Endometrium (tissue), 2 donors: Measurements from ENCODE around the gene PATL2.
A peak's percentile ranks its signal among the peaks of the same experiment; 100 is the strongest.
"Not testable (repeated sequence)": the region's sequence is repeated elsewhere in the genome, so short reads cannot be mapped to it uniquely, and the experiment has no call there.

Experiments used
- FAIRE-seq: peaks from 2 replicates; lab custom pipeline; 2012; peaks lifted over from hg19 to GRCh38; lab: Jason Lieb, UNC
- donor health status: control.
- donor health status: control.

The PATL2 gene

DNA sequence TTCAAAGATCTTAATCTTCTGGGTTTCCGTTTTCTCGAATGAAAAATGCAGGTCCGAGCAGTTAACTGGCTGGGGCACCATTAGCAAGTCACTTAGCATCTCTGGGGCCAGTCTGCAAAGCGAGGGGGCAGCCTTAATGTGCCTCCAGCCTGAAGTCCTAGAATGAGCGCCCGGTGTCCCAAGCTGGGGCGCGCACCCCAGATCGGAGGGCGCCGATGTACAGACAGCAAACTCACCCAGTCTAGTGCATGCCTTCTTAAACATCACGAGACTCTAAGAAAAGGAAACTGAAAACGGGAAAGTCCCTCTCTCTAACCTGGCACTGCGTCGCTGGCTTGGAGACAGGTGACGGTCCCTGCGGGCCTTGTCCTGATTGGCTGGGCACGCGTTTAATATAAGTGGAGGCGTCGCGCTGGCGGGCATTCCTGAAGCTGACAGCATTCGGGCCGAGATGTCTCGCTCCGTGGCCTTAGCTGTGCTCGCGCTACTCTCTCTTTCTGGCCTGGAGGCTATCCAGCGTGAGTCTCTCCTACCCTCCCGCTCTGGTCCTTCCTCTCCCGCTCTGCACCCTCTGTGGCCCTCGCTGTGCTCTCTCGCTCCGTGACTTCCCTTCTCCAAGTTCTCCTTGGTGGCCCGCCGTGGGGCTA is at the start of gene PATL2, which contains the start of gene B2M:
PATL2 (minus strand) TSS at position 228 of the 647 bp plus-strand sequence. CDS start 34,833 bp downstream, outside the sequence.
B2M (plus strand) TSS at position 422 of the 647 bp plus-strand sequence; CDS start at position 452, 30 bp downstream.
- peak; percentile 87 for FAIRE-seq

DNA sequence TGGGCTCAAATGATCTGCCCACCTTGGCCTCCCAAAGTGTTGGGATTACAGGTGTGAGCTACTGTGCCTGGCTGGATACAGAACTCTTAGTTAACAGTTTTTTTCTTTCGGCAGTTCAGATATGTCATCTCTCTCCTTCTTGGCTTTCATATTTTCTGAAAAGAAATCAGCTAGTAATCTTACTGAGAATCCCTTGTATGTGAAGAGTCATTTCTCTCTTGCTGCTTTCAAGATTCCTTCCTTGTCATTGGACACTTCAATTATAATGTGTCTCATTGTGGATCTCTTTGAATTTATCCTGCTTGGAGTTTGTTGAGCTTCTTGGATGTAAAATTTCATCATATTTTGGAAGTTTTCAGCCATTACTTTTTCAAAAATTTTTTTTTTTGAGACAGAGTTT is 42.2 kb upstream of the PATL2 start:
- FAIRE-seq = no peak

DNA sequence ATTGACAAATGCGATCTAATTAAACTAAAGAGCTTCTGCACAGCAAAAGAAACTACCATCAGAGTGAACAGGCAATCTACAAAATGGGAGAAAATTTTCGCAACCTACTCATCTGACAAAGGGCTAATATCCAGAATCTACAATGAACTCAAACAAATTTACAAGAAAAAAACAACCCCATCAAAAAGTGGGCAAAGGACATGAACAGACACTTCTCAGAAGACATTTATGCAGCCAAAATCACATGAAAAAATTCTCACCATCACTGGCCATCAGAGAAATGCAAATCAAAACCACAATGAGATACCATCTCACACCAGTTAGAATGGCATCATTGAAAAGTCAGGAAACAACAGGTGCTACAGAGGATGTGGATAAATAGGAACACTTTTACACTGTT is 32.3 kb upstream of the PATL2 start:
- not testable (repeated sequence) for FAIRE-seq

DNA sequence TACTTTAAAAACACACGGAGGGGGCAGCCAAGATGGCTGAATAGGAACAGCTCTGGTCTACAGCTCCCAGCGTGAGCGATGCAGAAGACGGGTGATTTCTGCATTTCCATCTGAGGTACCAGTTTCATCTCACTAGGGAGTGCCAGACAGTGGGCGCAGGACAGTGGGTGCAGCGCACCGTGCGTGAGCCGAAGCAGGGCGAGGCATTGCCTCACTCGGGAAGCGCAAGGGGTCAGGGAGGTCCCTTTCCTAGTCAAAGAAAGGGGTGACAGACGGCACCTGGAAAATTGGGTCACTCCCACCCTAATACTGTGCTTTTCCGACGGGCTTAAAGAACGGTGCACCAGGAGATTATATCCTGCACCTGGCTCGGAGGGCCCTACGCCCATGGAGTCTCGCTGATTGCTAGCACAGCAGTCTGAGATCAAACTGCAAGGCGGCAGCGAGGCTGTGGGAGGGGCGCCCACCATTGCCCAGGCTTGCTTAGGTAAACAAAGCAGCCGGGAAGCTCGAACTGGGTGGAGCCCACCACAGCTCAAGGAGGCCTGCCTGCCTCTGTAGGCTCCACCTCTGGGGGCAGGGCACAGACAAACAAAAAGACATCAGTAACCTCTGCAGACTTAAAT is 28.2 kb upstream of the PATL2 start:
- not testable (repeated sequence) for FAIRE-seq

DNA sequence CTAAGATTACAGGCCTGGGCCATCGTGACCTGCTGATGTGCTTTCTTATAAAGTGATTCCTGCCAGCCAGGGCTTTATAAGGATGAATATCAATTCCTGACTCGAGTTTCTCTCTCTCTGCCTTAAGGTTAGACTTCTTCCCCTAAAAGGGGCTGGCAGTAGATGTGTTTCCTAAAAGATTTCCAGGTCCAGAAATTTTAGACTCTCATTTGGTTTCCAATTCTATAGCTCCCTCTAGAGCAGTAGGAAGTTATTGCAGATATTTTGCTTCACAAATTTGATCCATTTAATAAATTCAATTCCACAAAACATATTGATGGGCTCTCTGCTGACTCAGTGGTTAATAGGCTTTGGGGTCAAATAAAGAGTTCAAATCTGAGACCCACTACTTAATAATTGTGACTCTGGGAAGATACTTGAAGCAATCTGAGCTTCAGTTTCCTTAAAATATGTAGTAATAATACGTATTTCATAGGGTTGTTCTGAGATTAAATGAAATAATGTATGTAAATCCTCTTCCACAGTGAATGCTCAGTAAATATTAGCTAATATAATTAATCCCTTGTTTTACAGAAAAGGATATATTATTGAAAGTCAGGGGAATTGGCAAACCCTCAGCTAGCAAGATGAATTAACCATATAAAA is 27.3 kb upstream of the PATL2 start:
- peak; percentile 15 for FAIRE-seq

DNA sequence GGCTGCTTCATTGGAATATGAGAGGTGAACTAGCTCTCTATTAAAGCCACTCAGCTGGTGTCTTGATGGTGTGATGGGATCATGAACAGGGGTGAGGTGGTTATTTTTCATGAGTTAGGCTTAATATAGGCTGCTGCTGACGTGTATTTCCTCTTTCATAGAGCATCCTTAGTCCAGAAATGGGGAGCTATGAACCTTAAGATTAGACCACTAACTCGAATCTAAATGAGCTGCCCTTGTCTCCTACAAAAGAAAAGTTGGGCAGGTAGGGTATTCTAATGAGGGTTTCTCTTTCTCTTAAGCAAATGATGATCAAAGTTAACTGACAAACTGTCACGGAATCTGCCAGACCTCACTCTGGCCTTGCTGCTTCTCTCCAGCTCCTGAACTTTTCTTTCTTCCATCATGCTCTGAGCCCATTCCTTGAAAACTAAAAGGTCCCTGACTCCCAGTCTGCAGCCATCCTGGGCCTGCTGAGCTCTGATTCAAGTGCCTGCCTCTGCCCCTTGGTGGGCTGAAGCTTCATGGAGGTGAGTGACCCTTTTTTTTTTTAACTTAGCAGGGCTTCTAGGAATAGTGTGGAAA is 25.1 kb upstream of the PATL2 start, which contains the start of gene TRIM69:
TRIM69 (plus strand) TSS at position 348 of the 585 bp plus-strand sequence; CDS start at position 525, 177 bp downstream.
- FAIRE-seq = no peak

DNA sequence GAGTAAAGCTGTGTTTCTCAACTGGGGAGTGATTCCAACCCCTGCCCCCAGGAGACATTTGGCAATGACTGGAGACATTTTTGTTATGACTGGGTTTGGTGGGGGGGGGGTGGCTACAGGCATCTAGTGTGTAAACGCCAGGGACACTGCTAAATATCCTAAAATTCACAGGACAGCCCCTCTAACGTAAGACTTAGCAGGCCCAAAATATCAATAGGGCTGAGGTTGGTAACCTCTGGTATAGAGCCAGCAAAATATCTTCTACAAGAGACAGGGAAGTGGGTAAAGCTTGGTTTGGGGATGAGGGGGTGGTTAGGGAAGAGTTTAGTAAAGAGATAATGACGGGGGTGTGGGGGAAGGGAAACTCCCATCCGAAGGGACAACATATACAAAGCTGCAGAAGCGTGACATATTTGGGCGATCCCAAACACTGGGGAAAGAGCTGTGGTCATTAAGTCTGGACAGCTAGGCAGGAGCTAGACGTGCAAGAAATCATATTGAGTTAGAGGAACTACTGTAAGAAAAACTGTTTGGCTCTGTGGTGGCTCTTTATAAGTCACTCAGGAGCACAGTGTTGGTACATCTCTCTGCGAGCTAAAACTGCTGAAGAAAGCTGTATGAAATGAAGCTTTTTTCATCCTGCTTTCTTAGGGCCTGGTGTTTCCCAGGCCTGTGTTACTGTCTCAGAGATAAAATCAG is 24.5 kb upstream of the PATL2 start:
- no peak for FAIRE-seq

DNA sequence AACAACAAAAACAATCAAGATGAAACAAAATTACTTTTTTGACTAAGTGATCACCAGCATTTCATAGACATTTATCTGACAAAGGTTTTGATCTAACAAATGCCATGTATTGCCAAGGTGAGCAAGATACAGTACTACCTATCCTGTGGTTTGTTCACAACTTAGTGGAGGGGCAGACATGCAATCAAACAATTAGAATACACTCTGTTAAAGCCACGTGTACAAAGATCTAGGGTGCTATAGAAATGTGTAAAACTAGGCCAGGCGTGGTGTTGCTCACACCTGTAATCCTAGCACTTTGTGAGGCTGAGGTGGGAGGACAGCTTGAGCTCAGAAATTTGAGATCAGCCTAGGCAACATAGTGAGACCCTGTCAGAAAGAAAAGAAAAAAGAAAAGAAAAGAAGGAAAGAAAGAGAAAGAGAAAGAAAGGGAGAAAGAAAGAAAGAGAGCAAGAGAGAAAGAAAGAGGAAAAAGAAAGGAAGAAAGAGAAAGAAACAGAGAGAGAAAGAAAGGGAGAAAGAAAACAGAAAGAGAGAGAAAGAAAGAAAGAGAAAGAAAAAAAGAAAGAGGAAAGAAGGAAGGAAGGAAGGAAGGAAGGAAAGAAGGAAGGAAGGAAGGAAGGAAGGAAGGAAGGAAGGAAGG is 23.8 kb upstream of the PATL2 start:
- FAIRE-seq = no peak

DNA sequence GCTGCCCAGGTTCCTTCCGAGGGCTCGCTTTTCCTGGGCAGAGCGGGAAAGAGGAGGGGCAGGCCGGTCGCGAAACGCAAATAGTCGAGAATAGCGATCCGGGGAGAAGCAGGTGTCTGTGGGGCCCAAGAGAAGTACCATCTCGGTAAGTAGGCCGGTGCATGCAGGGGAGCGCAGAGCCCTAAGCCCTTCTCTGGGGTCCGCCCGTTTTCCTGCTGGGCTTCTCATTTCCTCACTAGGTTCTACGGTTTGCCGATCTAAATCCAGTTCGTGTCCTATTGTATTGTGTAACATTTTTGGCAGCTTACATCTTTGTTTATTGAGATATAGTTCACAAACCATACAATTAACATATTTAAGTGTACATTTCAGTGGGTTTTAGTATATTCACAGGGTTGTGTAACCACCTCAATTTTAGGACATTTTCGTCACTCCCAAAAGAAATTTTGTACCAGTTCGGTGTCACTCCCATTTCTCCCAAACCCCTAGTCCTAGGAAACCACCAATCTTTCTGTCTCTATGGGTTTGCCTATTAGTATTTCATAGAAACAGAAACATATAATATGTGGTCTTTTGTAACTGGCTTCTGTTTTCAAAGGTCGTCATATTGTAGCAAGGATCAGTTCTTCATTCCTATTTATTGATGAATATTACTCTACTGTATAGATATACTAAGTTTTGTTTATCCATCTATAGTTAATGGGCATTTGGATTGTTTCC is 18.4 kb upstream of the PATL2 start:
- no peak for FAIRE-seq

DNA sequence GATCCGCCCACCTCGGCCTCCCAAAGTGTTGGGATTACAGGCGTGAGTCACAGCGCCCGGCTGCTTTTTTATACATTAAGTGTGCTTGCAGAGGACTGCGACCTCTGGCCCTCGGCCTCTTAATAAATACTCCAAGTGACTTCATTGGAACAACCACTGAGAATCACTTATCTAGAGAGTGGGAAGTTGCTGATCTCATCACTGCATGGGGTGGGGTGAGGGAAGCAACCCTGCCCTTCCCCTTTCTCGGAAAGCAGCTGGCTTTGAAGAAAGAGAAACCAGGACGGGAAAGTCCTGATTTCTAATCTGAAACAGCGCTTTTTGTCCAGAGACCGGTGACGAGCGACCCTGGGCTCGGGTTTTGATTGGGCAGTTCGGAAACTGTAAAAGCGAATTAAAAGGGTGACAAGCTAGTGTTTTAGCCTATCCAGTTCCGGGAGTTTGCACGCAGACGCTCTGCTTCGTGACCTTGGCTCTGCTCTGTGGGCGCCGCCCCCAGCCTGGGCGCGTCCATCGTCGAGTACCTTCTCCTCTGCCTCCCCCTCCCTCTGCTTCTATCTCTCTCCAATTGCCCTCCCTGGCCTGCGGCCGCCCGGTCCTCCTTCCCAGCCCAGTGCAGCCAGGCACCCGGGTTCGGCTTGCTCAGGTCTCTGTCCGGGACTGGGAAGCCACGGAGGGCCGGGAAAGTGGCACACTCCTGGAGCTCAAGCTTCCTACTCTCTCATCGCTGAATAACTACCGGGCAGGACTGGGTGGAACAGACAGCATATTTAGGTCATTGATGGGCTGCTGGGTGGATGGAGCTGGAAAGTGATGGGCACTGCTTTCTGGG is 17.7 kb upstream of the PATL2 start:
- FAIRE-seq = peak; percentile 98

DNA sequence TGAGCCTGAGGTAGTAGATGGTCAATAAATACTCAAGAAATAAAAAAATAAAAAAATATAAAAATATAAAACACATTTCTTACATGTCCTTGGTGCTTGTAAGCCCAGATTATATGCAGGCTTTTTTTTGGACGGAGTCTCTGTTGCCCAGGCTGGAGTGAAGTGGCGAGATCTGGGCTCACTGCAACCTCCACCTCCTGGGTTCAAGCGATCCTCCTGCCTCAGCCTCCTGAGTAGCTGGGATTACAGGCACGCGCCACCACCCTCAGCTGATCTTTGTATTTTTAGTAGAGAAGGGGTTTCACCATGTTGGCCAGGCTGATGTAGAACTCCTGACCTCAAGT is 17.1 kb upstream of the PATL2 start:
- FAIRE-seq = not testable (repeated sequence)

DNA sequence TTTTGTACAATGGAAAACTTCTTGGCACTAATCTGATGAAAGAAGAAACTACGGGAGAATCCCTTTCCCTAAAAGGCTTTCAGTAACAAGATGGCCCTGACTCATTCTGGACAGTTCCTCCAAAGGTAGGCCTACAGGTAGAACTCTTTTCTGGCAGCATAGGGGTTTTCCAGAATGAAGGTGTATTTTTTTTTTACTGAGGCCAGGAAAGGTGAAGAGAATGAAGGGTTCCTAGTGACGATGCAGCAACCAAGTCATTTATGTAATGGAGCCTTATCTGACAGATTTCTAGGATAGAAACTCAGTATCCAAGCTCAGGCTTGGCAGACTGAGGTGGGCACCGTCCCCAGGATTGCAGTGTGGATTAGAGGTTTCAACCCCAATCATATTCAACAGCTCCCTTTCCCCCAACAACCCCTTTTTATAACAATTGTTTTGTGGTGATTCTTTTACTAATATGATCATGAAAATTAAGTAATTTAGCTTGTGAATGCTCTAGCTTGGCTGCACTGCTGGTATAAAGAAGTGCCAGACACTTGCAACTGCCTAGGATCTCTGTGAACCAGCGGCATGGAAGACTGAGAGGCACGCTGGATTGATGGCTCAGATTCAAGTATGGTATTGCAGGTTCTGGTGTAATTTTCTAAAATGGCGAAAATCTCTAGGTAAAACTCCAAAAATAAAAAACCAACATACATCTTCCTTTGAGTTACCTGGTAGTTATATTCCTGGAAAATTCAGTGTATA is 16.5 kb upstream of the PATL2 start:
- no peak for FAIRE-seq

DNA sequence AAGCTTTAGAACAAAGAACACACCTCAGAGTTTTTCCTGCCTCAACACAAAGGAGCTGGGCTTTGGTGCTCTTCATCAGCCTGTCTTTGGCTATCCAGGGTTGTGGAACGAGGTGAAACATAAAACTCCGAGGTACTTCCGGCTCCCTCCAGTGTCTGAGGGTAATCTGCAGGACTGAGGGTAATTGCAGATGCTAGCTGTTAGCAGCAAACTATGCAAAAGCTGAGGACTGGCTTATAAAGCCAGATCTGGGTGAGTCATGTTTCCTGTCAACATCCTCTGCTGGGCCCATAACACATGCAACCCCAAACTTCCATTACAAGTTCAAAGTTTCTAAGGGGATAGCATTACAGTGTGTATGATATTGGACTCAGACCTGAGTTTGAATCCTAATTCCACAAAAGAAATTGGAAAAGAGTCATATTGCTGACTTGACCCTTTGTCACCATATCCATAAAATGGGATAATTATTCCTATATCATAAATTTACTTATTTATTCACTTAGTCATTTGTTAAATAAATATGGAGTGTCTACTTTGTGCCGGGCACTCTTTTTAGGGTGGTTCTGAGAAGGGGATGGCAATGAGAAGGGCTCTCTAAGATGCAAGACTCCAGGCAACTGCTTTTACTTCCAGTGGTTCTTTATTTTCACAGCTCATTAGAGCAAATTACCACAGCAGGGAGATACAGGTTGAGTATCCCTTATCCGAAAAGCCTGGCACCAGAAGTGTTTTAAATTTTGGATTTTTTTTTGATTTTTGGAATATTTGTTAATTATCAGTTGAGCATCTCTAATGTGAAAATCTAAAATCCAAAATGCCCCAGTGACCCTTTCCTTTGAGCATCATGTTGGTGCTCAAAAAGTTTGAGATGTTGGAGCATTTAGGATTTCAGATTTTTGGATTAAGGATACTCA is 15.7 kb upstream of the PATL2 start:
- no peak for FAIRE-seq

DNA sequence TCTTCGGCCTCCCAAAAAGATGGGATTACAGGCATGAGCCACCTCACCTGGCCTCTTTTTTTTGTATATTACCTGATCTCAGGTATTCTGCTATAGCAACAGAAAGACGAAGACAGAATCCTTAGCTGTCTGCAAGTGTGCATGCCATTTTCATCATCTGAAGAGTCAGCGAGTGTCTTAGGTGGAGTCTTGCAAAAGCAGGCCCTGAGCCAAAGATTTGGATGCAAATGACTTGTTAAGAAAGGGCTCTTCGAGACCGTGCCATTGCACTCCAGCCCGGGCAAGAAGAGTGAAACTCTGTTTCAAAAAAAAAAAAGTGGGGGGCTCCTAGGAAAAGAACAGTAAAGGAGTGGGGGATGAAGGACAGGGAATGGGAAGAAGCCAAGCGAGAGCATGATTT is 15.0 kb upstream of the PATL2 start:
- no peak for FAIRE-seq

DNA sequence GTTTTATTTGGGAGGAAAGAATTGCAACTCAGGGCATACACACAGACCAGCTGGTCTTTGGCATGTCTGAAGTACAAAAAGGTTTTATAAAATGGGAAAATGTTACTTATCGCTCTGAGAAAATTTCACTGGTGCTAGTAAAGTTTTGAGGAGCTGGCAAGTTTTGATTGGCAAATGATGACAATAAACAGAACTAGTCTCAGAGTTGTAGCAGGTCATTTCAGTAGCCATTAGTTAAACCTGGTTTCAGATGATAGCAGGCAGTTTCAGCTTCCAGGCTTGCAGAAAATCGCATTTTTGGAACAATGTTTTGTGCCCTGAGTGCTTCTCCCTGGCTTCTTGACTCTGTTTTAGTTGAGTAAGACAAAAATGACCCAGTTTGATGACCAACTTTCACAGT is 10.9 kb upstream of the PATL2 start:
- FAIRE-seq = no peak

DNA sequence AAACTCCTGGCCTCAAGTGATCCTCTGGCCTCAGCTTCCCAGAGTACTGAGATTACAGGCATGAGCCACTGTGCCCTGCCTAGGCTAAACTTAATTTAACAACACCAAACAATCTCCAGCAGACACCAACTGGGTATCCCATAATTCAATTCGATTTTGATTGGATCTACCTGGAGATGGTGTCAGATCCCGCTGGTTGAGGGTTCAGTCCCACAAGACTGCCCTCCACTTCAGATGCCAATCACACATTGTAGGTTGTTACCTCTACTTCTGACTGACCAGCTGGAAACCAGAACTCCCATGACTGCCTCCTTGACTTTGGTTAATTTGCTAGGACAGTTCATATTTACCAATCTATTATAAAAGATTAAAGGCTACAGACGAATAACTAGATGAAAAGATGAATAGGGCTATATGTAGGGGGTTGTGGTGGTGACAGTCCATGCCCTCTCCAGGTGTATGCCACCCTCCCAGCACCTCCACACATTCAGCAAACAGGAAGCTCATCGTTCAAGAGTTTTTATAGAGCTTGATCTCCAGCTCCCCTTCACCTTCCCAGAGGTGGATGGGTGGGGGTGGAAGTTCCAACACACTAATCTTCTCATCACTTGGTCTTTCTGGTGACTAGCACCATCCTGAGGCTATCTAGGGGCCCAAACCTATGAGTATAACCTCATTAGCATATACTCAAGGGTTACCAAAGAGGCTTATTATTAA is 9.5 kb upstream of the PATL2 start:
- no peak for FAIRE-seq

DNA sequence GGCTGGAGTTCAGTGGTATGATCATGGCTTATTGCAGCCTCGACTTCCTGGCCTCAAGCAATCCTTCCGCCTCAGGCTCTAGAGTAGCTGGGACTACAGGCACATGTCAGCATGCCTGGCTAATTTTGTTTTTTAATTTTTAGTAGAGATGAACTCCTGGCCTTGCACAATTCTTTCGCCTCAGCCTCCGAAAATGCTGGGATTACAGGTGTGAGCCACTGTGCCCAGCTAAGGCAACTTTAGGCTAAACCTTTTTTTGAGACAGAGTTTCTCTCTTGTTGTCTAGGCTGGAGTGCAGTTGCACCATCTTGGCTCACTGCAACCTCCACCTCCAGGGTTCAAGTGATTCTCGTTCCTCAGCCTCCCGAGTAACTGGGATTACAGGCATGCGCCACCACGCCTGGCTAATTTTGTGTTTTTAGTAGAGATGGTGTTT is 8.9 kb upstream of the PATL2 start:
- not testable (repeated sequence) for FAIRE-seq
